Measurements from ENCODE around the gene ETFDH. TPM values are rescaled to one million over a fixed set of nuclear protein-coding genes. Genes with fewer than 3 reads are reported as not detected.
"Not testable (repeated sequence)": the region's sequence is repeated elsewhere in the genome, so short reads cannot be mapped to it uniquely, and the experiment has no call there.

The ETFDH gene
- total RNA-seq, 1 donor from 2014 or later = 19.9 TPM

GRCh38 chr4:158738866-158739265 lies 66.8 kb downstream of the ETFDH start:
- no peak for DNase-seq (ENCODE audit: low spot score)
- no peak overlapping the region for H3K27ac Mint-ChIP-seq
- intact Hi-C loops (cut with micrococcal nuclease) = no loop called here
- peaks cover 7% of the 10 kb centered on the region for H3K27me3 Mint-ChIP-seq (ENCODE audit: insufficient read depth)
- H3K9me3 Mint-ChIP-seq = no peaks in the 10 kb centered on the region
- no peaks in the 10 kb centered on the region for H3K4me1 Mint-ChIP-seq (ENCODE audit: low read depth)
- H3K4me3 Mint-ChIP-seq = no peak overlapping the region
- no peaks in the 10 kb centered on the region for H3K36me3 Mint-ChIP-seq (ENCODE audit: low read depth)

GRCh38 chr4:158739600-158739999 lies 67.5 kb downstream of the ETFDH start:
- Mint-ChIP-seq H3K27ac (no peak overlapping the region), H3K36me3 (ENCODE audit: low read depth) (no peaks in the 10 kb centered on the region), H3K27me3 (ENCODE audit: insufficient read depth) (peaks cover 7% of the 10 kb centered on the region), H3K4me3 (no peak overlapping the region), H3K4me1 (ENCODE audit: low read depth) (no peaks in the 10 kb centered on the region), H3K9me3 (no peaks in the 10 kb centered on the region)
- intact Hi-C loops (cut with micrococcal nuclease) = no loop called here
- no peak for DNase-seq (ENCODE audit: low spot score)

GRCh38 chr4:158741326-158742021 lies 69.4 kb downstream of the ETFDH start:
- intact Hi-C loops (cut with micrococcal nuclease) = no loop called here
- DNase-seq (ENCODE audit: low spot score) = no peak
- Mint-ChIP-seq H3K36me3 (ENCODE audit: low read depth) (no peaks in the 10 kb centered on the region), H3K4me1 (ENCODE audit: low read depth) (no peaks in the 10 kb centered on the region), H3K4me3 (no peak overlapping the region), H3K27ac (no peak overlapping the region), H3K9me3 (no peaks in the 10 kb centered on the region), H3K27me3 (ENCODE audit: insufficient read depth) (peaks cover 4% of the 10 kb centered on the region)

- H3K4me3 Mint-ChIP-seq; H3K4me1 Mint-ChIP-seq (ENCODE audit: low read depth); H3K9me3 Mint-ChIP-seq; DNase-seq (ENCODE audit: low spot score); H3K27me3 Mint-ChIP-seq (ENCODE audit: insufficient read depth); intact Hi-C loops (cut with micrococcal nuclease); H3K36me3 Mint-ChIP-seq (ENCODE audit: low read depth); H3K27ac Mint-ChIP-seq: not testable (repeated sequence)
Measured at GRCh38 chr4:158746537-158746936, 74.4 kb downstream of the ETFDH start.

- Mint-ChIP-seq H3K27ac (no peak overlapping the region), H3K36me3 (ENCODE audit: low read depth) (no peaks in the 10 kb centered on the region), H3K4me3 (no peak overlapping the region), H3K9me3 (no peaks in the 10 kb centered on the region), H3K27me3 (ENCODE audit: insufficient read depth) (peaks cover 13% of the 10 kb centered on the region), H3K4me1 (ENCODE audit: low read depth) (no peaks in the 10 kb centered on the region)
- no peak for DNase-seq (ENCODE audit: low spot score)
- intact Hi-C loops (cut with micrococcal nuclease) = no loop called here
Measured at GRCh38 chr4:158750379-158750778, 78.3 kb downstream of the ETFDH start.

GRCh38 chr4:158754385-158755180 lies 82.5 kb downstream of the ETFDH start:
- DNase-seq (ENCODE audit: low spot score) = no peak
- intact Hi-C loops (cut with micrococcal nuclease) = no loop called here
- Mint-ChIP-seq H3K27me3 (ENCODE audit: insufficient read depth) (peaks cover 20% of the 10 kb centered on the region), H3K4me1 (ENCODE audit: low read depth) (no peaks in the 10 kb centered on the region), H3K36me3 (ENCODE audit: low read depth) (no peaks in the 10 kb centered on the region), H3K27ac (no peak overlapping the region), H3K4me3 (no peak overlapping the region), H3K9me3 (no peaks in the 10 kb centered on the region)

- H3K27ac Mint-ChIP-seq; H3K4me3 Mint-ChIP-seq; H3K36me3 Mint-ChIP-seq (ENCODE audit: low read depth); H3K9me3 Mint-ChIP-seq; H3K4me1 Mint-ChIP-seq (ENCODE audit: low read depth); intact Hi-C loops (cut with micrococcal nuclease); DNase-seq (ENCODE audit: low spot score): not testable (repeated sequence)
- H3K27me3 Mint-ChIP-seq (ENCODE audit: insufficient read depth) = peaks cover 20% of the 10 kb centered on the region
Measured at GRCh38 chr4:158755819-158756218, 83.7 kb downstream of the ETFDH start.

GRCh38 chr4:158756588-158756987 lies 84.5 kb downstream of the ETFDH start:
- Mint-ChIP-seq H3K27me3 (ENCODE audit: insufficient read depth) (peaks cover 16% of the 10 kb centered on the region), H3K27ac (no peak overlapping the region), H3K36me3 (ENCODE audit: low read depth) (no peaks in the 10 kb centered on the region), H3K4me1 (ENCODE audit: low read depth) (no peaks in the 10 kb centered on the region), H3K4me3 (no peak overlapping the region), H3K9me3 (no peaks in the 10 kb centered on the region)
- intact Hi-C loops (cut with micrococcal nuclease) = no loop called here
- no peak for DNase-seq (ENCODE audit: low spot score)

- H3K4me3 Mint-ChIP-seq = no peak overlapping the region
- intact Hi-C loops (cut with micrococcal nuclease) = no loop called here
- H3K27ac Mint-ChIP-seq = no peak overlapping the region
- DNase-seq (ENCODE audit: low spot score) = no peak
- peaks cover 13% of the 10 kb centered on the region for H3K27me3 Mint-ChIP-seq (ENCODE audit: insufficient read depth)
- H3K36me3 Mint-ChIP-seq (ENCODE audit: low read depth) = no peaks in the 10 kb centered on the region
- H3K4me1 Mint-ChIP-seq (ENCODE audit: low read depth) = no peaks in the 10 kb centered on the region
- H3K9me3 Mint-ChIP-seq = no peaks in the 10 kb centered on the region
Measured at GRCh38 chr4:158758142-158758541, 86.0 kb downstream of the ETFDH start.

GRCh38 chr4:158758703-158759102 lies 86.6 kb downstream of the ETFDH start:
- H3K27me3 Mint-ChIP-seq (ENCODE audit: insufficient read depth) = peaks cover 13% of the 10 kb centered on the region
- DNase-seq (ENCODE audit: low spot score) = no peak
- intact Hi-C loops (cut with micrococcal nuclease) = no loop called here
- no peaks in the 10 kb centered on the region for H3K9me3 Mint-ChIP-seq
- H3K27ac Mint-ChIP-seq = no peak overlapping the region
- no peaks in the 10 kb centered on the region for H3K4me1 Mint-ChIP-seq (ENCODE audit: low read depth)
- no peaks in the 10 kb centered on the region for H3K36me3 Mint-ChIP-seq (ENCODE audit: low read depth)
- H3K4me3 Mint-ChIP-seq = no peak overlapping the region

Other genes starting within 250 kb of the ETFDH start
- gene RXFP1, start 150.4 kb upstream of the ETFDH start, total RNA-seq = not detected in 2 replicates
- gene C4orf46, start 409 bp upstream of the ETFDH start, total RNA-seq = 15.4 and 16.2 TPM in 2 replicates
- 52.8 and 55.4 TPM in 2 replicates for gene PPID, start 51.1 kb downstream of the ETFDH start, total RNA-seq
- gene FNIP2, start 96.7 kb downstream of the ETFDH start, total RNA-seq = 18.8 and 20.4 TPM in 2 replicates

All from activated T-helper 1 cell treated with anti-CD3 and anti-CD28 coated beads, Interleukin-12 subunit alpha, Interleukin-12 subunit beta, Interleukin-2, Interleukin-4 antibody, amounts not matched to agents 30 ng/mL and 10 ng/mL and 1 ng/mL, durations not matched to agents 14 hours and 24 hours and 36 hours (primary cell).